Kasumi-1 (cell line): ENCODE data around the gene CRPPA.
A peak's percentile ranks its signal among the peaks of the same experiment; 100 is the strongest.
"Not testable (repeated sequence)": the region's sequence is repeated elsewhere in the genome, so short reads cannot be mapped to it uniquely, and the experiment has no call there.

ENCODE experiments used
- DNase-seq, 2 experiments: peaks; one replicate each; lab custom pipeline; 2025; lab: John Stamatoyannopoulos, UW

CRPPA gene

GRCh38 chr7:16421333-16422102 is at the start of gene CRPPA:
Gene CRPPA, minus strand, starts transcription at chr7:16421538. Its CDS starts 216 bp downstream, at chr7:16421322.
- DNase-seq = peak in 1 of 2 experiments; percentile 11

DNA sequence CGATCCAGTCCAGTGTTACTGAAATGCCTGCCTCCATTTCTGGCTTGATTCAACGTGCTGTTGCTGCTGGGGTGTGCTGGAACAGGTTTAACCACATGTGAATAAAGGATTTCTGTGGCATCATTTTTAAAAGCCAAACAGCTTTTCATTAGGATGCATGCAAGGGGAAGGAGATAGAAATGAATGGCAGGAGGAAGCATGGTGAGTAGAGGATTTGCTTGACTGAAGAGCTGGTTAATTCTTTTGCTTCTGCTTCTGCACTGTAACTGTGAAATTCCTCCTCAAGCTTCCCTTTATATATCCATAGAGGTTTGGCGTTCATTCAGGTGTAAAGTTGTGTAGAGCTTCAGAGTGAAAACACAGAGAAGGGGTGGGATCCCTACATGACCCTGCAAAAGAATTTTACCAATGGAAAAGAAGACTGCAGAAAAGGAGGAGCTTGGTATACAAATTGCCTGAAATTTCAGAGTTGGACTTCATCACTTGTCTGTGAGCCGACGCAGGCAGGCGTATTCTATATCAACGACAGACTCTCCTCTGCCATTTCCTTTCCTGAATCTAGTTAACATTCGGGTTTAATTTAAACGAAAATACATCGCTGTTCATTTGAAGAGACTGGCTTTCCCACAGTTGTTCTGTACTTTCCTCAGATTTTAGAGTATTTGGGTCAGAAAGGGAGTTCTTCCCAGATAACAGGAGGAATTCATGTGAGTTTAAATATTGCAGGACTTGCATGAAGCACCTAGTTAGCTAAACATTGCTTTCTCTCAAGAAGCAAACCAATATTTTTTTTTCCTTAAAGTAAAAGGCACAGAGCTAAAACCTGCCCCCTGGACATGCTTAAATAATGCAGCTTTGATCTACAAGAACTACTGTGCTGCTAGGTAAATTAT is 44.4 kb upstream of the CRPPA start, which contains the start of gene SOSTDC1:
Gene SOSTDC1, minus strand, starts transcription at position 270 of the 893 bp plus-strand sequence. Its CDS starts 70 bp downstream, at position 200.
- DNase-seq = no peak

GRCh38 chr7:16463949-16464715 is 42.8 kb upstream of the CRPPA start:
- DNase-seq = no peak

DNA sequence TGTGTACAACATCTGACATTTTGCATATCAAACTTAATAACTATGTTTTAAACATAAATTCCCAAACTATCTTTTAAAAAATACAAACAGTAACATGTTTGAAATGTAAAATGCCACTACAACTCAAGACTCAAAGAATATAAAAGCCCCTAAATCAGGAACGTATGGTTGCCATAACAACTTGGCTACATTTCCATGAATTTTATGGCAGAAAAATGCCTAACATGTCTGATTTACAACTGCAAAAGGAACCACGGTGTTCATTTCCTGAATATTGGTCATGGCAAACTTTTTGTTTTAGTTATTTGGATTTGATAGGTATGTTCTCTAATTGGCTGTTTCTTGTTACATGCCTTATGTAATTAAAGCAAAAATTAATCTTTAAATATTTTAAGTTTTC is 42.2 kb upstream of the CRPPA start:
- no peak for DNase-seq

DNA sequence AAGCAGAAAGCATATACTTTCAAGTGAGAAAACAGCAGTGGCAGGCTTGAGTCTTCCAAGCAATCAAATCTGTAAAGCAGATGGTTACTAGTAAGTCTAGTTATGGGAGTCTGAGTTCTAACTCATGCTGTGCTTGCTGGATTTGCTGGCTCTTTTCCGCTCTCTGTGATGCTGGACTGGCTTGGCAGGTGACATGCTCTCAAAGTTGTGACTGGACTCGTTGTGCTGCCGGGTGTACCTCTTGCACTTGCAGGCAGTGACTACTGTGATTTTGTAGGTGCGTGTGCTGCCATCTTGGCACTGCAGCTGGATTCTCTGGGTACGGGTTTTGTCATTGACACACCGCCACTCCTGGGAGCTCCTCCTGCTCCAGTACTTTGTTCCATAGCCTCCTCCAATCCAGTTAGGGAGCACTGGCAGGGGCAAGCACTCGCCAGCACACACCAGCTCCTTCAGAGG is 41.1 kb upstream of the CRPPA start:
- no peak for DNase-seq

DNA sequence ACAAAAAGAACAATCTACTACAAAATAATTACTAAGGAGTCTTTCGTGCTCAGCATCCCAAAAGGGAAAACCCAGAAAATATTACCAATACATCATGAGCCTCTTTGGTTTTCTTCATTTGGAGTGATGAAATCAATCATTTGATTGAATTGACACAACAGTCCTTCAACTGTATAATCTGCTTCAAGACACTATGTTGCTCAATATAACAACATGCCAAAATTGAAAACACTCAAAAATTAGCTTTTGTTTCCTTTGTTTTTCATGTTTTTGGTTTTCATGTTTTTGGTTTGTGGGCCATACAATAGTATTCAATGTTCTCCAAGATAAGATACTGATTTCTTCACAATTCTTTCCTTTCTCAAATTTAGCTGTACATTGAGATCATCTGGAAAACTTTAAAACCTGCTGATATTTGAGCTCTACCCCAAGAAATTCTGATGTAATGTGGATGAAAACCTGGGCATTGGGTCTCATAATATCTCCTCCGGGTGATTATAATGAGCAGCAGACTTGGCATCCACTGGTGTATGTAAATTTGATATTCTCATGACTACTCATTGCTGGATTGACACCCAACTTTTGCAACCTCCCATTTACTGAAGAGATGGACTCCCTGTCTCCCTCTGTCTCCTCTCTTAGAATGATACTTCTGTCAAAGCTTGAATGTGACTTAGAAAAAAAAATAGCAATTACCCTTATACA is 39.6 kb upstream of the CRPPA start:
- DNase-seq = no peak

DNA sequence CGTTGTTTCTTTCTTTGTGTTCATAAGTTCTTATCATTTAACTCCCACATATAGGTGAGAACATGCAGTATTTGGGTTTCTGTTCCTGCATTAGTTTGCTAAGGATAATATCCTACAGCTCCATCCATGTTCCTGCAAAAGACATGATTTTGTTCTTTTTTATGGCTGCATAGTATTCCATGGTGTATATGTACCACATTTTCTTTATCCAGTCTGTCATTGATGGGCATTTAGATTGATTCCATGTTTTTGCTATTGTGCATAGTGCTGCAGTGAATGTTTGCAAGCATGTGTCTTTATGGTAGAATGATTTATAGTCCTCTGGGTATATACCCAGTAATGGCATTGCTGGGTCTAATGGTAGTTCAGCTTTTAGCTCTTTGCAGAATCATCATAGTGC is 35.0 kb upstream of the CRPPA start:
- DNase-seq = not testable (repeated sequence)

- no peak for DNase-seq
Measured at GRCh38 chr7:16455591-16455990, 34.3 kb upstream of the CRPPA start.

DNA sequence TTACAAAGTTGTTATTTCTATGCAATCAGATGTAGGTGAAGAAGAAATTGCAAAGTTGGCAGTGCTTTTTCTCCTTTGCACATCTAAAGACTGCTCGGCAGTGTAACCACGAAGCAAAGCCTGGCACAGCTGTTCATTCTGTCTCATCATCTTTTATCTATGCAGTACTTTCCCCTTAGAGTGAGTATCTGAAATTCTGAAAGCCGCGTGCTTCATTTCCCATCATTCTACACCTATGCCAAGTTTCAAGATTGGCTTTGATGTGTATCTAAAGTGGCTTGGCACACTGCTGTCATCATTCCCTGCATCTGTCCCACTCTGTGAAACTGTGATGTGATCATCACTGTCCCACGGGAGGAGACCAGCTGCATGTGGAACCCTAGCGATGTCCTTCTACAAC is 29.0 kb upstream of the CRPPA start:
- DNase-seq = no peak

GRCh38 chr7:16447876-16448275 is 26.5 kb upstream of the CRPPA start:
- DNase-seq = no peak

DNA sequence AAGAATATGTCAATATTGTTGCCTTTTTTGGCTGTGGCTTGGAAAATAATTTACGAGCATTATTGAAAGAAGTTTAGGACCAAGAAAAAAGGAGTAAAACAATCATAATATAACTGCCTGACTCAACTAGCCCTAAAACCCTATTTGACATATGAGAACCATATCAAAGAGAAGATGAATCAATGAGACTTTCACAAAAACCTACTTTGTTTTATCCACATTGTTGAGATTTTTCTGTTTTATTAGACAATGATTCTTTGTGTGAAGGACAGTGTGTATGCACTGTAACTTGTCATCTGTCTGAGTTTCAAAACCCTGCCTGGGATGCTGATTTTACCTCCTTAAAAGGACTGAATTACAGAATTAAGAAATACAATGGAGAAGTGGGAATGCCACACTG is 25.2 kb upstream of the CRPPA start:
- no peak for DNase-seq

- DNase-seq = not testable (repeated sequence)
Measured at GRCh38 chr7:16443871-16444270, 22.5 kb upstream of the CRPPA start.

DNA sequence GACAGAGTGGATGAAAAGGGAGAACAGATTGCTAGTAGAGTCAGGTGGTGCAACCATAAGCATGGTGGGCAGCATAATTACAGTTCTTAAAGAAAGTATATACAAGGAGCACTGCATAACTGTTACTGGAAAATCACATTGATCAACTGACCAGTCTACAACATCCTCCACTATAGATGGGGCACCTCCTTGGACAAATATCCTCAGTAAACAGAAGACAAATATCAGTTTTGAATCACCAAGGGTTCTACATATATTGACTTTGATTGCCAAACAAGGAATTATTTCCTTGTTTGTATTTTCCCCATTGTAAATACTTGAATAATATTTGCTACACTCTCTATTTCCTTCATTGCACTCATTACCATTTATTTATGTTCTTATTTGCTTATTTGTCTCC is 17.6 kb upstream of the CRPPA start:
- DNase-seq = no peak

- no peak for DNase-seq
Measured at GRCh38 chr7:16436306-16436705, 15.0 kb upstream of the CRPPA start.

DNA sequence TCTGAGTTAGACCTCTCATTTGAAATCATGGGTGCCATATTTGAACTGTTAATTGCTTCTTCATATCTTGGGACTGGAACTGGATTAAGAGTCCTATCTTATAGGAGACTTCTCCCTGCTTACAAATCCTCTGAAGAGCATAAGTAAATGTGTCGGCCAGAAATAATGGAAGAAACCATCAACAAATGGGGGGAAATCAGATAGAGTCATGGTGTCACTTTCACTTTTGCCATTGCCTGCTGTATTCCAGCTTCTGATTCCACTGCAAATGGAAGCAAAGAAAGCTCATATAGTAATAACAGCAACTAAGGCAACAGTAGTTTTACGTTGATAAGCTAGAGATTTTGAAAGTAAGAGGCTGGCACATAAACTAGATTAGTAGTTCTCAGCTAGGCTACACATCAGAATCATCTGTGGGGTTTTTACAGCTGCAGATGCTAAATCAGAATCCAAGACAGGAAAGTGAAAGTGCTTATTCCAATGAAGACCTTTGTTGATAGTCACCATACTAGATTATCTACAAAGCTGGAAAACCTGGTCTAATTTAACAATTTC is 12.3 kb upstream of the CRPPA start:
- no peak for DNase-seq

DNA sequence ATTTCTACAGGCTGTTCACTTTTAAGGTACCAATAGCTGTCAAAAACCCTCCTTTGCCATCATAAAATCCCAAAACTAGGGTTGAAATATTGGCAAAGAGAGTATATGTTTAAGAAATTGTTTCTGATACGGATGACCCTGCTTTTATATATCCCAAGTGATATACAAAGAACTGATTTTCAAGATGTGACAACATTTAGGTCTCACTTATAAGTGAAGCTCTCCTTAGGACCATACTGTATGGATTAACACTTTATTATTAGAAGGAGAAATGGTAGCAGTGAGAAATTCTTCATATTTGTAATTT is 11.0 kb upstream of the CRPPA start:
- no peak for DNase-seq

GRCh38 chr7:16431646-16432424 is 10.5 kb upstream of the CRPPA start:
- DNase-seq = peak; percentile 15 to 37

DNA sequence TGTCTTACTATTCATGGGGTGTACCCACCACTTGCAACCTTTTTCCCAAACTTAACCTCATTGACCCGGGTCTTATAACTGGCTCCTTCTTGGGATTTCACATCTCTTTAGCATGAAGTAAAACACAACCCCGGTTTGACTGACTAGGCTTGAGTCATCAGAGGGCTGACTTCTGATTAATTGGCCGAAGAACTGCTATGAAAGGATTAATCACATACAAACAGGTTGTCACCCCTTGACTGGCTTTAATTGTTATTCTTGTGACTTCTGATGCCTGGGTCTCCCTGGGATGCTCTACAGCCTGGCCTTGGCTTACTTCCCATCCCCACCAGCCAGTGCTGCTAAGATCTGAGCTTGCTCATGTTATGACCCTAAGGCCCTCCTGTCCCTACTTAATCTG is 8.8 kb upstream of the CRPPA start:
- no peak for DNase-seq

DNA sequence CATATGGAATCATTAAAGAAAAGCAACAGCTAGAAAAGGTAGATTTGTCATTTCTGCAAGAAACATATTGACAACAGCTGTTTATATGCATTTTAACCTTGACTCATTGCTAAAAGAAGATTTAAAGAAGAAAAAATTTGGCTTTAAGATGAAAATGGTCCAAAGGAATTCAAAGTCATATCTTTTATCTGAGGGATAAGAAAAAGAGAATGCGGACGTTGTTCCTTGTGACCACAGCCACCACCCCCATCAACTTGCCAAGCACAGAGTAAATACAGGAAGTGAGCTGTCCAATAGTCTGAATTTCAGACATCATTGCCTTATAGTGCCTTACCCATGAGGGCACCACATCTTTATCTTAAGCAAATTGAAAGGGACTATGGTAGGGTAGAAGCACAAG is 7.3 kb upstream of the CRPPA start:
- peak; percentile 1 to 12 for DNase-seq

GRCh38 chr7:16428182-16428581 is 6.8 kb upstream of the CRPPA start:
- no peak for DNase-seq

DNA sequence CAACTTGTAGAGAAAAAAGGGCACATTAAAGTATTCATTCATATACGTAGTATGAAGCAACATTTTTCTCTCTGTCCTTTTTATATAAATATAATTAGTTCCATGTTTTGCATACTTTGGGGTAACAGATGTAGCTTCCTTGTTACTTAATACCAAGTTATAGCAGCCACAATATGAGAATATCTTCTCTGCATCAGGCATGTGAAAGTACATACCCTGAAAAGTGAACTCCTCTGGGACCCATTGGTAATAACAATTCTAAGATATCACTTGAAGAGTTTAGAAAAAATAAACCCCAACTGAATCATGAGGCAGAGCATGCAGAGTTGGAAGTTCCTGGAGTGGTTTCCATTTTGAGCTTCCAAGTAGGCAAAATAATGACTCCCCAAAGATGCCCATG is 2.4 kb upstream of the CRPPA start:
- DNase-seq = no peak
